Mesodermal cell (in vitro differentiated cells): Measurements from ENCODE around the gene GSE1.

Experiments used
- H3K27ac ChIP-seq: 2 replicates; pipeline ENCODE4 v1.7.0; 2013; ENCODE audit warnings: mild to moderate bottlenecking, low read depth, low read length, moderate library complexity; ENCODE audit not compliant: severe bottlenecking
- H3K36me3 ChIP-seq: 2 replicates; pipeline ENCODE4 v1.7.1; 2013; ENCODE audit warnings: mild to moderate bottlenecking, low read length, moderate library complexity; ENCODE audit not compliant: control insufficient read depth, insufficient read depth
- H3K4me1 ChIP-seq: one replicate; pipeline ENCODE4 v1.7.1; 2013; ENCODE audit warnings: mild to moderate bottlenecking, low read length; ENCODE audit not compliant: insufficient read depth, control insufficient read depth, poor library complexity, severe bottlenecking
- H3K4me3 ChIP-seq: 2 replicates; pipeline ENCODE4 v1.7.0; 2013; ENCODE audit warnings: low read length, control low read depth, mild to moderate bottlenecking; ENCODE audit not compliant: insufficient read depth, poor library complexity, severe bottlenecking; ENCODE audit errors: extremely low read depth
- H3K9me3 ChIP-seq: 2 replicates; pipeline ENCODE4 v1.7.1; 2013; ENCODE audit warnings: mild to moderate bottlenecking, low read length, moderate library complexity; ENCODE audit not compliant: control insufficient read depth
- WGBS, 2 experiments: methylation state at CpG; one replicate each; pipeline ENCODE4 v1.1.5; 2013; ENCODE audit warnings: missing lambda C conversion rate in 2 of 2; ENCODE audit not compliant: insufficient coverage in 2 of 2; 5-methylcytosine and 5-hydroxymethylcytosine counted together

Gene GSE1

DNA sequence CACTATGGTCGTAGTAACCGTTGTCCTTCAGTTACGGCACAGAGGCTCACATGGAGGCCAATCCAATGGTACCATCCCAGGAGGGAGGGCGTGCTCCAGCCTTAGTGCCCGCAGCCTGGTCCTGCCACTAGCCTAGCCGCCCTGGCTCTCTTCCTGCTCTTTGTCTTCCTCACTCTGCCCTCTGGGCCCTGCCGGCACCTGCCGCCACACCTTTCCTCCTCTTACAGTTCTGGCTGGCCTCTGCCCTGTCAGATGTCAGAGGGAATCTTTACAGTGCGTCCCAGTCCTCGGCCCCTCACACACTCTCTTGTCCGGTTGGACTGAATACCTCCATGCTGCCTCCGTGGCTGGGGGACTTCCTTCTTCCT is 52.2 kb downstream of the GSE1 start:
- H3K9me3 ChIP-seq: no peaks in the 10 kb centered on the region
- H3K36me3 ChIP-seq: peaks cover 75% of the 10 kb centered on the region
- no peak overlapping the region for H3K4me3 ChIP-seq
- H3K4me1 ChIP-seq: no peaks in the 10 kb centered on the region
- no peak overlapping the region for H3K27ac ChIP-seq
- WGBS, 2 experiments: 98% methylated on average over 10 to 12 of the region's 12 CpGs

DNA sequence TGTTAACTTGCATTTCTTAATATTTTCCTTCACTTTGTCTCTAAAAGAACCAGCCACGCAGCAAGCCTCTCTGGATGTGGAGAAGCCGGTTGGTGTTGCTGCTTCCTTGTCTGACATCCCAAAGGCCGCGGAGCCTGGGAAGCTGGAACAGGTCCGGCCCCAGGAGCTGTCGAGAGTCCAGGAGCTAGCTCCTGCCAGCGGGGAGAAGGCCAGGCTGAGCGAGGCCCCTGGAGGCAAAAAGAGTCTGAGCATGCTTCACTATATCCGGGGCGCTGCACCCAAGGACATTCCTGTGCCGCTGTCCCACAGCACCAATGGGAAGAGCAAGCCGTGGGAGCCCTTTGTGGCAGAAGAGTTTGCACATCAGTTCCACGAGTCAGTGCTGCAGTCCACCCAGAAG is 52.8 kb downstream of the GSE1 start:
- Histone ChIP-seq H3K36me3 (peaks cover 81% of the 10 kb centered on the region), H3K27ac (no peak overlapping the region), H3K4me3 (no peak overlapping the region), H3K4me1 (no peaks in the 10 kb centered on the region), H3K9me3 (no peaks in the 10 kb centered on the region)
- 97 to 98% methylated on average over 13 of the region's 13 CpGs for WGBS, 2 experiments

DNA sequence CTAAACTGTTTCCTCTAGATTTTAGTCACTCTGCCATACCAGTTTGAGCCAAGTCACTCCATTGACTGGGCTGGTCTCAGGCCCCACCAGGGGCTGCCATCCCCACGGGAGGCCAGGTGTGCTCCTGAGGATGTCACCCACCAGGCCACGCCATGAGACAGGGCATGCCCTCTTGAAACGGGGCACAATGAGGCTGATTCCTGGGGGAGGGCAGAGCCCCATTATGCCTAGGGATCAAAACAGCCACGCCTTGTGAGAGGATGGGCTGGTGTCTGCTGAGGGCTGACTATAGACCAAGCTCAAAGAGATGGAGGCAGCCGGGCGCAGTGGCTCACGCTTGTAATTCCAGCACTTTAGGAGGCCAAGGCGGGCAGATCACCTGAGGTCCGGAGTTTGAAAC is 54.1 kb downstream of the GSE1 start:
- Histone ChIP-seq H3K9me3 (no peaks in the 10 kb centered on the region), H3K36me3 (peaks cover 93% of the 10 kb centered on the region), H3K4me1 (no peaks in the 10 kb centered on the region), H3K4me3 (no peak overlapping the region), H3K27ac (no peak overlapping the region)
- WGBS, 2 experiments: 92 to 96% methylated on average over 9 of the region's 9 CpGs

DNA sequence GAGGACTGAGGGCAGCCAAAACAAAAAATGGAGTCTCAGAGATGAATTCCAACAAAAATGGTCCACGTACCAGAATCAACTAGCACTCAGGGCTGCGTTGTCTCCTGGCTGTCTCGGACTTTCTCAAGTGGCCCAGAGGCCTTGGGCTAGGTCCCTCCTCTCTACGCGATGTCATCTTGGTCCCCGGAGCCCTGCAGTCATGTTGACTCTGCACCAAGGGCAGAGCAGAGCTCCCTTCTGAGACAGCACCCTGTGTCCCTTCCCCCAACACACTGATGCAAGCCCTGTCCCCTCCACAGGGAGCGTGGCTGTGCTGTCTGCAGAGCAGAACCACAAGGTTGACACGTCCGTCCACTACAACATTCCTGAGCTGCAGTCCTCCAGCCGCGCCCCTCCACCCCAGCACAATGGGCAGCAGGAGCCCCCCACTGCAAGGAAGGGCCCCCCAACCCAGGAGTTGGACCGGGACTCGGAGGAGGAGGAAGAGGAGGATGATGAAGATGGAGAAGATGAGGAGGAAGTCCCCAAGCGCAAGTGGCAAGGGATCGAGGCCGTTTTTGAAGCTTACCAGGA is 54.8 kb downstream of the GSE1 start:
- WGBS, 2 experiments: 92 to 97% methylated on average over 12 to 13 of the region's 16 CpGs
- no peaks in the 10 kb centered on the region for H3K9me3 ChIP-seq
- peaks cover 95% of the 10 kb centered on the region for H3K36me3 ChIP-seq

DNA sequence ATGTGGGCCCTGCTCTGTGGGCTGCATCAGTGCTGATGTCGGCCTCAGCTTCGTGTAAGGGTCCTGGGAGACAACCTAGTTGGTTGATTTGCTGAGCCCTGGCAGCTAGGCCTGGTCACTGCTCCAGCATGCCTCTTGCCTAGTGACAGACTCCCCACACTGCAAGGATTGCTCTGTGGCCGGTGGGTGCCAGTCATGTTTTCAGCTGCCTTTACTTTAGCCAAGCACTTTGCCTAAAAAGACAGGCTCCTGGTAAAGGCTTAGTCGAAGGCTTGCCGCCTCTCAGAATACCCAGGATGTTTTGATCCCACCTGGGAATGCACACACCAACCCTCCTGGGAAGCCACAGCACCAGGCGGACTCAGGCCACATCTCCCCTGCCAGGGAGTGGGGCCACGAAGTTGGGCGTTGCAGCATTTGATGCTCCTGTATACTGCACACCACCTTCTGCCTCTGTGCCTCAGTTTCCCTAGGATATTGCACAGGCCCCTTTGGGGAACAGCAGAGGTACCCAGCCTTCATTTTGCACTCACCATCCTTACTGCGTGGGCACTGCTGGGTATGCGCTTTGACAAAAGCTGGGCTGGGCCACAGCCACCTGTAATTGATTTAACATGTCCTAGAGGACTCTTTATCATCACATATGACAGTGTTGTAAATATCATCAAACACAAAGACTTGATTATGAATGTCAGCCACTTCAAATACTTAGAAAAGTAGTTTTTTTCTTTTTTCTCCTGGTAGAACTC is 55.7 kb downstream of the GSE1 start:
- Histone ChIP-seq H3K9me3 (no peaks in the 10 kb centered on the region), H3K4me1 (no peaks in the 10 kb centered on the region), H3K36me3 (peaks cover 95% of the 10 kb centered on the region), H3K4me3 (no peak overlapping the region), H3K27ac (no peak overlapping the region)
- 92 to 97% methylated on average over 7 to 10 of the region's 10 CpGs for WGBS, 2 experiments

More for the DNA sequence above, 54.8 kb downstream of the GSE1 start:
- no peak overlapping the region for H3K4me3 ChIP-seq
- H3K27ac ChIP-seq: no peak overlapping the region
- no peaks in the 10 kb centered on the region for H3K4me1 ChIP-seq

DNA sequence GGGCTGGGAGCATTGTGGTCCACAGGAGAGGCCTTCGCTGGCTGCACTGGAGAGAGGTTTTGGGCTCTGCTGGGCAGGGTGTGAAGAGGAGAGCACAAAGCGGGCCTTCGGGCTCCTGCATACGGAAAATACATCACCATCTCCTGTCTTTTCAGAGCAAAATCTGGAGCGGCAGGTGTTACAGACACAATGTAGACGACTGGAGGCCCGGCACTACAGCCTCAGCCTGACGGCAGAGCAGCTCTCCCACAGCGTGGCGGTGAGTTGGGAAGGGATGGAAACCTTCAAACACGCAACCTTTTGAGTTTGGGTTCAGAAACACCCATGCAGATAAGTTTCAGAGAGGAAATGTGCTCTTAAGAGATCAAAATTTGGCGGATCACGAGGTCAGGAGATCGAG is 57.7 kb downstream of the GSE1 start:
- Histone ChIP-seq H3K4me3 (no peak overlapping the region), H3K27ac (no peak overlapping the region), H3K4me1 (no peaks in the 10 kb centered on the region), H3K9me3 (no peaks in the 10 kb centered on the region), H3K36me3 (peaks cover 96% of the 10 kb centered on the region)
- 96 to 97% methylated on average over 12 to 13 of the region's 14 CpGs for WGBS, 2 experiments

DNA sequence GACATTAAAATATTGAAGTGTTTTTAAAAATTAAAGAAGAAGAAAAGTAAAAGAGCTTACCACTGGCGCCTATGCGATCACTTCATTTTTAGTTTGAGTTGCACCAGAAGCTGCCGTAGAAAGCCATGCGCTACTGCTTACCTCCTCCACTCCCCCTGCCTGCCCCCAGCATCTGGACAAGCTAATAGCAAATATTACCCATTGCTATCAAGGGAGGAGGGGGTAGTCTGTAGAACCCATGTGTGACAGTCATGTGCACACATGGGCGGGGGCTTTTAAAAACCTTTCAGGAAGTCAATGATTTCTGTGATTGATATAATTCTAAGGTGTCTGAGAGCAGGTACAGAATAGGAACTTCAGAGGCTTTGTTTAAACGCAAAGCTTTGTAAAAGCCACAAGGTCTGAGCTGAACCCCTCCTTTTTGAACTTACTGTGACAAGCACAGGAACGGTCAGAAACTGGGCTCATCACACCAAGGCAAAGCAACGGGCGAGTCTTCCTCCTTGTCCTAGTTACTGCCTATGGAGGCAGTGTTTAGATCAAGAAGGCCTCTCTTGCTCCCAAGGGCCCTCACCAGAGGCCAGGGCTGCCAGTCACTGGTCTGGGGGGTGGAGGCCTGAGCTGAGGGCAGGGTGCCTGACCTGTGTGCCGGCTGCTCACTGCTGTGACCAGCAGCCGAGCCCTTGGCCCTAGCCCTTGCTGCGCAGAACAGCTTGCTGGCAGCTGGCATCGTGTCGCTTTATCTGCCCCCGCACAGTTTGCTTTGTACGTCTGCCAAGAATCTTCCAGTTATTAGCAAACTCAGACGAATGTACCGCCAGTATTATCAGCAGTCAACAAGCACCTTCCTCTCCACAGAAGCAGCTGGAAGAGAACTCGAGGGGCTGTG is 60.7 kb downstream of the GSE1 start:
- WGBS, 2 experiments: 98% methylated on average over 14 to 17 of the region's 19 CpGs

DNA sequence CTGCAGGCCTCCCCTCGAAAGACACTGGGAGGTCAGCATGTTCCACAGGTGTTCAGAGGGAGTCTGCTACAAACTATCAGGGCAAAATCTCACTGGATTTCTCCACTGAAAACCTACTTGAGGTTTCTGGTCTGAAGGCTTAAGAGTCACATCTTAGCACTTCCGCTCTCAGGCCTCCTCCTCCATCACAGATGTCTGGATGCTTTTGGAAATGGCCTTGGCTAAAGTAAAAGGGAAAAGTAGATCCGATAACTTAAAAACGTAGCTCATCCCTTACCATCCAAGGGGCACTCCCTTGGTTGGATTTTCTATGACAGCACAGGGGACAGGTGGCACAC is 61.3 kb downstream of the GSE1 start:
- no peak overlapping the region for H3K4me3 ChIP-seq
- H3K36me3 ChIP-seq: peaks cover 90% of the 10 kb centered on the region
- H3K4me1 ChIP-seq: no peaks in the 10 kb centered on the region
- 90 to 100% methylated on average over 1 to 3 of the region's 4 CpGs for WGBS, 2 experiments
- H3K27ac ChIP-seq: no peak overlapping the region
- H3K9me3 ChIP-seq: no peaks in the 10 kb centered on the region

More for the DNA sequence above, 60.7 kb downstream of the GSE1 start:
- Histone ChIP-seq H3K4me1 (no peaks in the 10 kb centered on the region), H3K27ac (no peak overlapping the region), H3K4me3 (no peak overlapping the region), H3K9me3 (no peaks in the 10 kb centered on the region), H3K36me3 (peaks cover 96% of the 10 kb centered on the region)

DNA sequence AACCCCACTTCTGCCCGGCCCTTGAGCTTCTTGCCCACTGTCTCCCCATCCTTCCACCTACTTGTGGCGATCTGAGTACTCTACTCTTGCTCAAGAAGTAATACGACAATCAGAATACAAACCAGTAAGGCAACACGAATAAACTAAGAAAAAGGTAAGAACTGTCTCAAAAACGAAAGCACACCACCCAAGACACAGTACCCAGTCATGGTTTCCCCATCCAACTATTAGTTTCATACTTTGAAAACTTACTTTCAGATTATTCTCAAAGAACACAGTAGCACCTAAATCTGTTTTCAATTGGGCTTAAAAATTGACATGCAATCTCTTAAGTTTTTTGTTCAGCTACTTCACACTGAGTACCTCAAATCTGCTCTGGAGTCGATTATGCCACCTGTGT is 61.7 kb downstream of the GSE1 start:
- Histone ChIP-seq H3K4me1 (no peaks in the 10 kb centered on the region), H3K9me3 (no peaks in the 10 kb centered on the region), H3K27ac (no peak overlapping the region), H3K4me3 (no peak overlapping the region), H3K36me3 (peaks cover 89% of the 10 kb centered on the region)
- WGBS, 2 experiments: 93 to 100% methylated on average over 5 to 6 of the region's 6 CpGs

DNA sequence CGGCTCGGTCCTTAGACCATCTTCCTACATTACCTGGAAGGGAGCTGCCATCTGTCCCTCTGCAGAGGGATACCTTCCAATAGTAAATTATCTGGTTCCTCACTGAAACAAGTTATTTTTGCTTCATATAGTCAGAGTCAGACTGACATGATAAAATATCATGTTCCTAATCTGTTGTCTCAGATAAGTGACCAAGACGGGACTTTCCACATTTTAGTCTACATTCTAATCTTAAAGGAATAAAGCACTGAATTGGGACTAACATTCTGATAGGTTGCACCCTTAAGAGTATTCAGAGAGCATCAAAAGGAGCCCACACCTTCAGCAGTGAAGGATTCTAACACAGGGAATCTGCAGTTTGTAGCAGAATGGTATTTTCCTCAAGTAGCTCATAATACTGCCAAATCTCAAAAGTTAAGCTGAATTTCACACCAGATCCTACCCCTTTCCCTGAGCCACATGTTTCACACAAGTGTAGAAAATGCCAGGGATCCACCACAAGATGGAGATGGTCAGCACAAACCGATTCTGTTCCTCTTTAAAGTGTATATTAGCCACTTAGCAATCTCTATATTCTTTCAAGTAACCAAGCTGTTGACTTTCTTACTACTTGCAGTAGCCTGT is 62.2 kb downstream of the GSE1 start:
- Histone ChIP-seq H3K4me3 (no peak overlapping the region), H3K36me3 (peaks cover 88% of the 10 kb centered on the region), H3K9me3 (no peaks in the 10 kb centered on the region), H3K4me1 (no peaks in the 10 kb centered on the region), H3K27ac (no peak overlapping the region)
- WGBS, 2 experiments: 77 to 84% methylated on average over 2 to 3 of the region's 4 CpGs
